ENCODE measurements around the gene CPB2. TPM values are rescaled to one million over a fixed set of nuclear protein-coding genes. Genes with fewer than 3 reads are reported as not detected.
A peak's percentile ranks its signal among the peaks of the same experiment; 100 is the strongest.

The CPB2 gene
- total RNA-seq, 1 donor, result not detected

DNA sequence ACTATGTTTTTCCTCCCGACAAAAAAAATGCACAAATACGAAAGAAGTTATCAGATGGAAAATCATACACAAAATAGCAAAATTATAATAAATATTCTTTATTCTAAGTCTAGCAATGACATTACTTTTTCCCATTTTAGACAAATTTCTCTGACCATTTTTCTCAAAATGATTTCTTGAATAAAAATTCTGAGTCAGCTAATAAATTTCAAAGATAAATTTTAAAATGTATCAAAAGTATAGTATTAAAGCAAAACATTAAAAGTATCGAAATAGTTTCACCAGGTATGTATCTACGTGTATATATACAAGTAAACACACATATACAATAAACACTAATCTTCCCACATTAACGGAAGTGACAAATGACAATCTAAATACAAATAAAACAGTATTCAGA, 61.2 kb downstream of the CPB2 start:
- no peaks in the 10 kb centered on the region for H3K9me3 ChIP-seq (ENCODE audit: low read depth, low read length)
- DNase-seq (ENCODE audit: insufficient read length, low spot score, missing footprints), result no peak
- H3K27me3 ChIP-seq (ENCODE audit: insufficient read depth, low read length), result no peaks in the 10 kb centered on the region
- peaks cover 10% of the 10 kb centered on the region for H4K20me1 ChIP-seq (ENCODE audit: insufficient read depth, low read length)
- TF ChIP-seq, protein P1, sequence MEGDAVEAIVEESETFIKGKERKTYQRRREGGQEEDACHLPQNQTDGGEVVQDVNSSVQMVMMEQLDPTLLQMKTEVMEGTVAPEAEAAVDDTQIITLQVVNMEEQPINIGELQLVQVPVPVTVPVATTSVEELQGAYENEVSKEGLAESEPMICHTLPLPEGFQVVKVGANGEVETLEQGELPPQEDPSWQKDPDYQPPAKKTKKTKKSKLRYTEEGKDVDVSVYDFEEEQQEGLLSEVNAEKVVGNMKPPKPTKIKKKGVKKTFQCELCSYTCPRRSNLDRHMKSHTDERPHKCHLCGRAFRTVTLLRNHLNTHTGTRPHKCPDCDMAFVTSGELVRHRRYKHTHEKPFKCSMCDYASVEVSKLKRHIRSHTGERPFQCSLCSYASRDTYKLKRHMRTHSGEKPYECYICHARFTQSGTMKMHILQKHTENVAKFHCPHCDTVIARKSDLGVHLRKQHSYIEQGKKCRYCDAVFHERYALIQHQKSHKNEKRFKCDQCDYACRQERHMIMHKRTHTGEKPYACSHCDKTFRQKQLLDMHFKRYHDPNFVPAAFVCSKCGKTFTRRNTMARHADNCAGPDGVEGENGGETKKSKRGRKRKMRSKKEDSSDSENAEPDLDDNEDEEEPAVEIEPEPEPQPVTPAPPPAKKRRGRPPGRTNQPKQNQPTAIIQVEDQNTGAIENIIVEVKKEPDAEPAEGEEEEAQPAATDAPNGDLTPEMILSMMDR (IDR thresholded peaks at IDR 0.05; ENCODE audit: extremely low read depth, low read depth, low read length), result no peak
- no peak overlapping the region for H2AFZ ChIP-seq (ENCODE audit: low read length)
- H3K4me2 ChIP-seq (ENCODE audit: insufficient read depth, low read length), result no peak overlapping the region
- H3K4me1 ChIP-seq (ENCODE audit: insufficient read depth, low read length), result peaks cover 14% of the 10 kb centered on the region
- H3K4me3 ChIP-seq (ENCODE audit: insufficient read depth, low read length), result no peak overlapping the region
- no peak overlapping the region for H3K27ac ChIP-seq (ENCODE audit: low read depth, low read length)
- no peaks in the 10 kb centered on the region for H3K36me3 ChIP-seq (ENCODE audit: insufficient read depth, low read length)
- peaks cover 53% of the 10 kb centered on the region for H3K79me2 ChIP-seq (ENCODE audit: insufficient read depth, low read length)

DNA sequence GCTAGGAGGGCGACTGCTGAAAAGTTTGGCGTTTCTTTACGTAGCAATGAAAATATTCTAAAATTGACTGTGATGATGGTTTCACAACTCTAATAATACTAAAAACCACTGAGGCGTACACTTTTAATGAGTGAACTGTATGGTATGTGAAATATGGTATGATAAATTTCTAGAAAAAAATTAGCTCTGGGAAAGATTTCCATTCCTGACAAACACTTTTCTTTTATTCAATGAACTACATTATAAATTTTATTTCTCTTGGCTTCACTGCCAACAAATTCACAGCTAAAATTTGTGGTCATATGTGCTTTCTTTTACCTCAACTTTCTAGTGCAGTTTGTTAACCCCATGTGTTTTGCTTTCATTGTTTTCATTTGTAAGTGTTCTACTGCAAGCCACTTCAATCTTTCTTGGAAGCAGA, 63.4 kb downstream of the CPB2 start:
- no peaks in the 10 kb centered on the region for H3K9me3 ChIP-seq (ENCODE audit: low read depth, low read length)
- no peak for DNase-seq (ENCODE audit: insufficient read length, low spot score, missing footprints)
- H3K4me3 ChIP-seq (ENCODE audit: insufficient read depth, low read length), result no peak overlapping the region
- H3K27ac ChIP-seq (ENCODE audit: low read depth, low read length), result peak overlapping the region; percentile 46
- H3K79me2 ChIP-seq (ENCODE audit: insufficient read depth, low read length), result peaks cover 47% of the 10 kb centered on the region
- peaks cover 6% of the 10 kb centered on the region for H3K36me3 ChIP-seq (ENCODE audit: insufficient read depth, low read length)
- TF ChIP-seq, protein P1 (IDR thresholded peaks at IDR 0.05; ENCODE audit: extremely low read depth, low read depth, low read length), result no peak
- no peaks in the 10 kb centered on the region for H3K27me3 ChIP-seq (ENCODE audit: insufficient read depth, low read length)
- peak overlapping the region; percentile 19 for H3K4me2 ChIP-seq (ENCODE audit: insufficient read depth, low read length)
- no peak overlapping the region for H2AFZ ChIP-seq (ENCODE audit: low read length)
- H4K20me1 ChIP-seq (ENCODE audit: insufficient read depth, low read length), result peaks cover 4% of the 10 kb centered on the region
- H3K4me1 ChIP-seq (ENCODE audit: insufficient read depth, low read length), result peaks cover 14% of the 10 kb centered on the region

DNA sequence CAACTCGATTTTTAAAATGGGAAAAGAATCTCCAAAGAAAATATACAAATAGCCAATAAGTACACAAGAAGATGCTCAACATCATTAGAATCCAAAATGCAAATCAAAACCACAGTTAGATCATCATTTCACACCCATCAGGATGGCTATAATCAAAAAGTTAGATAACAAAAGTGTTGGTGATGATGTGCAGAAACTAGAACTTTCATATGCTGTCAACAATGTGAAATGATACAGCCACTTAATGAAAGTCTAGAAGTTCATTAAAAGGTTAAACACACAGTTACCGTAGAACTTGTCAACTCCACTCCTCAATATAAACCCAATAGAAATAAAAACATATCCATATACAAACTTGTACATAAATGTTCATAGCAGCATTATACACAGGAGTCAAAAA, 64.1 kb downstream of the CPB2 start:
- H3K79me2 ChIP-seq (ENCODE audit: insufficient read depth, low read length), result peaks cover 48% of the 10 kb centered on the region
- H3K4me2 ChIP-seq (ENCODE audit: insufficient read depth, low read length), result peak overlapping the region; percentile 7
- H3K4me1 ChIP-seq (ENCODE audit: insufficient read depth, low read length), result peaks cover 14% of the 10 kb centered on the region
- no peak overlapping the region for H3K4me3 ChIP-seq (ENCODE audit: insufficient read depth, low read length)
- no peak for DNase-seq (ENCODE audit: insufficient read length, low spot score, missing footprints)
- H4K20me1 ChIP-seq (ENCODE audit: insufficient read depth, low read length), result peaks cover 4% of the 10 kb centered on the region
- H2AFZ ChIP-seq (ENCODE audit: low read length), result no peak overlapping the region
- no peaks in the 10 kb centered on the region for H3K9me3 ChIP-seq (ENCODE audit: low read depth, low read length)
- peaks cover 6% of the 10 kb centered on the region for H3K36me3 ChIP-seq (ENCODE audit: insufficient read depth, low read length)
- H3K27me3 ChIP-seq (ENCODE audit: insufficient read depth, low read length), result no peaks in the 10 kb centered on the region
- H3K27ac ChIP-seq (ENCODE audit: low read depth, low read length), result peak overlapping the region; percentile 46
- TF ChIP-seq, protein P1 (IDR thresholded peaks at IDR 0.05; ENCODE audit: extremely low read depth, low read depth, low read length), result no peak

DNA sequence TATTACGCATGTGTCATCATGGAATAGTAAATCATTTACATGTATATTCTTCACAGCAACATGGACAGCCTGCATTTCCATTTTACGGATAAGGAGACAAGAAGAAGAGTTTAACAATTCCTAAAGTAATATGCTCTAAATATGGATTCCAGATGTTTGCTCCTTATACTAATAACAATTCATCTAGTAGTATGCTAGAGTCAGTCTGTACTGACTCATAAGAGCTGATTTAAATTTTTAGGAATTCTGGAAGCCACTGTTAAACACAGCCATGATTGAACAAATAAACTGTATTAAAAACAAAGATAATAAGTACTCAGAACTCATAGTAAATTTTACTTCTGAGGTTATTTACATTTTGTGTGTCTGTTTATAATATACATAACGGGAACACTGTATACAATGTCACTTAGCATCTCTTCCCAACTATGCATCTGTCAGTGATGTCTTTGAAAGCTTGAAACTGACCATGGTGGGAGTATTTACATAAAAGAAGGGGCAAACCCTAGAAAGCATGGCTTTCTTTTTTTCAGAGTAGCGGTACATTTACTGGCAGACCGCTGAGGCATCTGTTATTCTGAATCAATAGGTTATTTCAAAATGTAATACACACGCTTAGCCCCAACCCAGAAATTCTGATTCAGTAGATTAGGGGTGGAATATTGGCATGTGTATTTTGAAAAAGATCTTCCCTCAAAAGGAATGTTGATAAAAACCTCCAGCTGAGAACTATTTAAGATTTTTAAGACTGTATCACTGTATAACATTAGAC, 65.2 kb downstream of the CPB2 start:
- TF ChIP-seq, protein P1 (IDR thresholded peaks at IDR 0.05; ENCODE audit: extremely low read depth, low read depth, low read length), result no peak
- Histone ChIP-seq H3K4me3 (ENCODE audit: insufficient read depth, low read length) (no peak overlapping the region), H3K4me2 (ENCODE audit: insufficient read depth, low read length) (no peak overlapping the region), H3K27ac (ENCODE audit: low read depth, low read length) (peak overlapping the region; percentile 0), H4K20me1 (ENCODE audit: insufficient read depth, low read length) (peaks cover 3% of the 10 kb centered on the region), H3K4me1 (ENCODE audit: insufficient read depth, low read length) (peaks cover 14% of the 10 kb centered on the region), H3K9me3 (ENCODE audit: low read depth, low read length) (no peaks in the 10 kb centered on the region), H2AFZ (ENCODE audit: low read length) (no peak overlapping the region), H3K36me3 (ENCODE audit: insufficient read depth, low read length) (peaks cover 6% of the 10 kb centered on the region), H3K79me2 (ENCODE audit: insufficient read depth, low read length) (peaks cover 45% of the 10 kb centered on the region), H3K27me3 (ENCODE audit: insufficient read depth, low read length) (no peaks in the 10 kb centered on the region)
- DNase-seq (ENCODE audit: insufficient read length, low spot score, missing footprints), result no peak

Data from osteoblast (primary cell).